GM12801 (cell line): ENCODE results near the gene SLC1A7.

Experiments used
- CTCF ChIP-seq: IDR thresholded peaks from one replicate; pipeline ENCODE4 v1.5.1; 2011; ENCODE audit warnings: control low read depth; ENCODE audit not compliant: insufficient read length; ENCODE audit errors: extremely low read depth

SLC1A7 gene

GRCh38 chr1:53112861-53113260 is 29.6 kb downstream of the SLC1A7 start:
- no peak for TF ChIP-seq CTCF

GRCh38 chr1:53112271-53112774 is 30.1 kb downstream of the SLC1A7 start:
- TF ChIP-seq CTCF = no peak

DNA sequence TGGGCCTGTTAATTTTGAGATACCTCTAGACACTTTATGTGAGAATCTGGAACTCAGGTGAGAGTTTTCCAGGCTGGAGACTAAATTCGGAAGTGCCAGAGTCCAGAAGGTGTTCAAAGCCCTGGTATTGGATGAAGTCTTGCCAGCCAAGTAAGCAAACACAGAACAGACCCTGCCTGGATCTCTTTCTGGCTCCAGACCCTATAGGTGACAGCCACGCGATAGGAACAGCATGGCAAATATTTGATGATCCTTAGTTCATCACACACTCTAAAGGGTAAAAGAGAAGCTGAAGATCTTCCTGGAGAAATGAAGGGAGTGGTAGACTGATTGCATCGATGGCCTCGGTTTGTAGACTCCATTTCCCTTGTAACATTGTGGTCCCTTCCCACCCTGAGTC is 30.7 kb downstream of the SLC1A7 start:
- no peak for TF ChIP-seq CTCF

- no peak for TF ChIP-seq CTCF
Observed at GRCh38 chr1:53111073-53111556, 31.3 kb downstream of the SLC1A7 start.

DNA sequence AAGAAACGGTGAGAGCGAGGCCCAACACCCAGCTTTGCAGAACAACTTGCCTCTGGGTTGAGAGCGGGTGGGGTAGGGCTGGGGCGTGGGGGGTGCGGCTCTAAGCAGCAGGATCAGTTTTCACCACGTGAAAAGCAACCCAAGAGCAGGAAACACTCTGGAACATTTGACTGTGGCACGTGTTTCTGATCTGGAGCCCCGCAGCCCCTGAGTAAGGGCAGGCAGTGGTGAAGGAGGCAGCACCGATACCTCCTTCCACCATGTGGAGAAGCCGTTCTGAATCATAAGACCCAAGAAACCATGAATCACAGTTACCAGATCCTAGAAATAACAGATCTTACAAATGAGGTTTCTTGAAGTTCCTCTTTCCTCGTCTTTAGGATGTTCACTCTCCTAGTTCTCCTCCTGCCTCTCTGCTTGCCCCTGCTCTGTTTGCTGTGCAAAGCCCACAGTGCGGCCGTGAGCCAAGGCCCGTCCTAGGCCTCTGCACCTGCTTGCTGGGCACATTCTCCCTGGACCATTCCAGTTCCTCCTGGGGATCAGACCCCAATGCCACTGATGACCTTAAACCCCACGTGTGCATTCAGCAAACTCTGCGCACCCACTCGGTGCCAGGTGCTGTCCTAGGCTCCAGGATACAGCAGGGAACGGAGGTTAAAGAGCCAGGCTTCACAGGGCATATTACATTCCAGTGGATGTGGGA is 31.9 kb downstream of the SLC1A7 start:
- TF ChIP-seq CTCF = no peak

DNA sequence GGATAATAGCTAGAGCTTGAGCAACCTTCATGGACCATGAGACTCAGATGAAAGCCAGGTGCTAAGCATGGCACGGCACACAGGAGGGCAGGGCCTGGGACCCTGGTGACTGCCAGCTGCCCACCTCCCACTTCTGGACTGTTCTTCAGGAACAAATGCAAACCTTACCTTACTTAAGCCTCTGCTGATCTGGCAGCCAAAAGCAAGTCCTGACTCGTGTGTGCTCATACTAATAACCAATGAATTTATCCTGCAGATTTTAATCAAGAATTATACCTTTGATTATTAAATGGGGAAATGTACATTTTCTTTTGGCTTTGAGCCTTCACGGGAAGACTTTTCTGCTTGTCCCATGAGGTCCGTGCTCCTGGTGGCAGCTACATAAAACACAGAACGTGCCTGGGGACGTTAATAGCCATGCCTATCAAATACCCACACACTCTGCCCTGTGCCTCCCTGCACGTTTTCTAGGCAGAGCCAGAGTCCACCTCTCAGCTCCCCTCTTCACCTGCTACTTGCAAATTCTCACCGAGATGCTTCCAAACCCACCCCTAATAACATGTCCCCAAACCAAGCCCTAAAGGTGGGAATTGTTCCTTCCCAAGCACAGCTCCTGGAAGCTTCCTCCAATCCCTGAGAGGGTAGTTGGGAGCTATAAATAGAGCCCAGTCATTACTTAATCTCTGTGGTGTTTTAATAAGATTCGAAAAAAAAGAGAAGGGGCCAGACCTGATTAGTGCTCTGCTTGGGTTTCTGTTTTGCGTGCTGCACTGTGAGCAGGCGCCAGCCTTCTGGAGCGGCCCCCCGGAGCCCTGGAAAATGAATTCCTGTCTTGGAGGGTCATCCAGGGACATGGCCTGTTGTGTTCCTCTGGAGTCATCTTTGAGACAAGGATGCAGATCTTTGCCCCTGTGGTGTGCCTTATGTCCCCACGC is 33.5 kb downstream of the SLC1A7 start:
- TF ChIP-seq CTCF = no peak
